HepG2 (cell line): Measurements from ENCODE around the gene GADD45A. TPM values are rescaled to one million over a fixed set of nuclear protein-coding genes. Genes with fewer than 3 reads are reported as not detected.

Experiments
- ATAC-seq: fragments of 200-7000 bp; cut with Tn5 transposase; 3 replicates; pipeline ENCODE4 v1.9.1; 2020; ENCODE audit warnings: mild to moderate bottlenecking, moderate library complexity
- BruUV-seq: library from RNA; stranded (reverse); fragments of 400-500 nt; replicated peaks from 2 replicates; lab custom pipeline; 2021; lab: Mats Ljungman, UMichigan
- CTCF ChIA-PET: fragments of 300-600 bp; formaldehyde crosslinking; extraction: SDS; loops from one replicate; lab custom pipeline; 2021; ENCODE audit warnings: low total read pairs, inconsistent platforms, low intra/inter-chr PET ratio; lab: Yijun Ruan, JAX
- POLR2A ChIA-PET: fragments of 350-600 bp; sonication (Branson Sonifier 250); formaldehyde crosslinking; loops from one replicate; lab custom pipeline; 2020; ENCODE audit warnings: antibody characterized with exemption, inconsistent platforms; lab: Yijun Ruan, JAX
- DNase-seq: peaks from one replicate; pipeline ENCODE4 v3.0.0-alpha.2; 2015; ENCODE audit warnings: low spot score
- FAIRE-seq: peaks from 3 replicates; lab custom pipeline; 2011; peaks lifted over from hg19 to GRCh38; lab: Jason Lieb, UNC
- H2AFZ ChIP-seq: one replicate; pipeline ENCODE4 v1.6.1; 2011; ENCODE audit warnings: low read length, inconsistent platforms
- H3K27ac ChIP-seq: fragments of 300-600 bp; 3 replicates; pipeline ENCODE4 v1.8.0; 2011; ENCODE audit warnings: mixed run types, mild to moderate bottlenecking, mixed read lengths, low read length, inconsistent platforms; ENCODE audit not compliant: insufficient read depth; ENCODE audit errors: extremely low read length
- H3K27me3 ChIP-seq, 2 experiments: fragments of 200-600 bp in 1 of 2; 2 replicates in 1 of 2; 3 replicates in 1 of 2; pipeline versions ENCODE4 v1.6.0 to v1.8.0; 2011; ENCODE audit warnings: low read length in 2 of 2, mild to moderate bottlenecking in 2 of 2, moderate library complexity in 2 of 2, inconsistent platforms in 1 of 2; ENCODE audit not compliant: insufficient read depth in 2 of 2, control insufficient read depth in 1 of 2
- H3K36me3 ChIP-seq, 2 experiments: fragments of 200-600 bp in 1 of 2; replicated peaks in 1 of 2; 2 replicates in 1 of 2; 3 replicates in 1 of 2; pipeline versions ENCODE4 v1.5.1 to v1.8.0; 2011; ENCODE audit warnings: low read length in 2 of 2, inconsistent platforms in 1 of 2; ENCODE audit not compliant: insufficient read depth in 2 of 2, control insufficient read depth in 1 of 2
- H3K4me1 ChIP-seq: 2 replicates; pipeline ENCODE4 v1.5.1; 2012; ENCODE audit warnings: low read length, inconsistent platforms; ENCODE audit not compliant: insufficient read depth
- H3K4me2 ChIP-seq: 2 replicates; pipeline ENCODE4 v1.6.0; 2011; ENCODE audit warnings: low read depth, low read length, inconsistent platforms
- H3K4me3 ChIP-seq, 3 experiments: fragments of 200-600 bp in 1 of 3; sonication (generic), shearing (Covaris generic) in 1 of 3; replicated peaks in 1 of 3; 2 replicates each; pipeline ENCODE4 v1.5.1; 2011 to 2016; ENCODE audit warnings: low read length in 3 of 3, inconsistent platforms in 2 of 3, low read depth in 2 of 3, mild to moderate bottlenecking in 2 of 3, control low read depth in 1 of 3, mixed read lengths in 1 of 3; ENCODE audit not compliant: insufficient read depth in 1 of 3
- H3K79me2 ChIP-seq: one replicate; pipeline ENCODE4 v1.6.1; 2011; ENCODE audit warnings: low read length, inconsistent platforms; ENCODE audit not compliant: insufficient read depth
- H3K9ac ChIP-seq: 2 replicates; pipeline ENCODE4 v1.6.0; 2011; ENCODE audit warnings: mild to moderate bottlenecking, low read depth, low read length, inconsistent platforms; ENCODE audit not compliant: insufficient read depth
- H3K9me3 ChIP-seq: 2 replicates; pipeline ENCODE4 v1.5.1; 2012; ENCODE audit warnings: mild to moderate bottlenecking, low read length
- H4K20me1 ChIP-seq: 2 replicates; pipeline ENCODE4 v1.6.0; 2011; ENCODE audit warnings: inconsistent platforms, mild to moderate bottlenecking, low read length, moderate library complexity; ENCODE audit not compliant: insufficient read depth
- E2F5 ChIP-seq: sonication (generic); formaldehyde crosslinking; conservative IDR thresholded peaks from 2 replicates; pipeline ENCODE4 v1.4.0; 2020; ENCODE audit warnings: missing genetic modification reagents
- ISL2 ChIP-seq: sonication (generic); formaldehyde crosslinking; IDR thresholded peaks from 2 replicates; pipeline ENCODE4 v1.5.0; 2020; ENCODE audit warnings: missing genetic modification reagents
- THAP11 ChIP-seq: IDR thresholded peaks from 2 replicates; pipeline ENCODE4 v1.6.1; 2016; ENCODE audit warnings: missing biosample characterization, missing genetic modification reagents
- U2AF2 ChIP-seq: fragments of 200-400 bp; formaldehyde crosslinking; IDR thresholded peaks from 2 replicates; pipeline ENCODE4 v1.6.1; 2017; ENCODE audit warnings: low read depth, mild to moderate bottlenecking, low read length
- ZC3H4 ChIP-seq: sonication (generic); formaldehyde crosslinking; IDR thresholded peaks from 2 replicates; pipeline ENCODE4 v1.4.0; 2020; ENCODE audit warnings: missing genetic modification reagents, borderline replicate concordance
- ZFP82 ChIP-seq: sonication (generic); formaldehyde crosslinking; IDR thresholded peaks from 2 replicates; pipeline ENCODE4 v1.5.1; 2020; ENCODE audit warnings: mild to moderate bottlenecking, missing genetic modification reagents, borderline replicate concordance
- ZNF251 ChIP-seq: sonication (generic); formaldehyde crosslinking; IDR thresholded peaks from 2 replicates; pipeline ENCODE4 v1.9.0; 2021; ENCODE audit warnings: mild to moderate bottlenecking, missing genetic modification reagents
- ZSCAN5A ChIP-seq: sonication (generic); formaldehyde crosslinking; IDR thresholded peaks from 2 replicates; pipeline ENCODE4 v1.8.0; 2022; ENCODE audit warnings: mild to moderate bottlenecking, missing genetic modification reagents, borderline replicate concordance
- ZZZ3 ChIP-seq: sonication (generic); formaldehyde crosslinking; IDR thresholded peaks from 2 replicates; pipeline ENCODE4 v1.4.0; 2020; ENCODE audit warnings: missing genetic modification reagents, mild to moderate bottlenecking, borderline replicate concordance
- in situ Hi-C: cut with HindIII; loops from 2 replicates; pipeline ENCODE4 v1.10.0; 2017; ENCODE audit warnings: low pct_unique_long_range_greater_than_20kb; ENCODE audit not compliant: extremely low pct_ligation_motif_present
- intact Hi-C: fragments of 100-400 bp; cut with micrococcal nuclease; formaldehyde crosslinking; loops from one replicate; pipeline ENCODE4 v1.10.0; 2022; ENCODE audit not compliant: unreplicated experiment
- polyA plus RNA-seq, 8 experiments: library from polyadenylated mRNA; depleted of rRNA in 3 of 8; stranded (reverse) in 7 of 8; unstranded in 1 of 8; fragments of >200 nt; fragmentation: Illumina TruSeq in 4 of 8; extraction: Trizol in 4 of 8; gene quantifications; 2 replicates each; pipeline versions ENCODE4 v1.2.1 to v1.2.3, GENCODE V29; 2011 to 2016; ENCODE audit warnings: low read depth in 4 of 8, missing spikeins in 1 of 8, mixed read lengths in 1 of 8; ENCODE audit not compliant: insufficient read depth in 1 of 8
- total RNA-seq, 5 experiments: library from RNA; depleted of rRNA; stranded (reverse); fragments of >200 nt; fragmentation: Illumina TruSeq; extraction: Trizol; gene quantifications; 2 replicates each; pipeline ENCODE4 v1.2.3, GENCODE V29; 2016; ENCODE audit warnings: low read depth in 1 of 5

GADD45A gene
- total and polyA plus RNA-seq, 2 of the 13 experiments (the other 11 are each of a cell fraction or from before 2014, with no cell fraction given), result 33.2 to 46.2 TPM

- TF ChIP-seq ZNF251 (no peak), ZC3H4 (CRISPR knock-in tag) (no peak), ZZZ3 (no peak), ZFP82 (CRISPR knock-in tag) (no peak), ISL2 (CRISPR knock-in tag) (no peak), U2AF2 (no peak), E2F5 (no peak), THAP11 (no peak), ZSCAN5A (no peak)
- H3K27me3 ChIP-seq, result no peaks in the 10 kb centered on the region
- ATAC-seq (no peak), FAIRE-seq (no peak), DNase-seq (no peak)
- H3K36me3 ChIP-seq, result no peaks in the 10 kb centered on the region
- H3K9me3 ChIP-seq, result no peaks in the 10 kb centered on the region
- CTCF ChIA-PET, result no interaction called here
- H2AFZ ChIP-seq, result no peak overlapping the region
- POLR2A ChIA-PET, result no interaction called here
- no peaks in the 10 kb centered on the region for H4K20me1 ChIP-seq
- H3K9ac ChIP-seq, result no peak overlapping the region
- no peak overlapping the region for H3K4me3 ChIP-seq
- intact Hi-C loops, result loop anchor here (5.0 kb wide), 1 partner anchor 32 kb away; no protein-coding TSS in a partner anchor
- no TSS peak for BruUV-seq
- no peaks in the 10 kb centered on the region for H3K79me2 ChIP-seq
- in situ Hi-C loops, result loop anchor here (5.0 to 10.0 kb wide), 2 partner anchors 115 to 142 kb away; no protein-coding TSS in a partner anchor
- H3K4me2 ChIP-seq, result no peak overlapping the region
- H3K27ac ChIP-seq, result no peak overlapping the region
- H3K4me1 ChIP-seq, result peaks cover 45% of the 10 kb centered on the region
Observed at GRCh38 chr1:67679691-67680090, 5.3 kb upstream of the GADD45A start.
